Activated CD8-positive, alpha-beta T cell treated with anti-CD3 and anti-CD28 coated beads for 36 hours (primary cell): ENCODE data around the gene ABCG8. TPM values are rescaled to one million over a fixed set of nuclear protein-coding genes. Genes with fewer than 3 reads are reported as not detected.
A peak's percentile ranks its signal among the peaks of the same experiment; 100 is the strongest.

Experiments
- ATAC-seq: fragments of 200-7000 bp; cut with Tn5 transposase; one replicate; pipeline ENCODE4 v1.10.0; 2021; ENCODE audit warnings: mild to moderate bottlenecking, moderate library complexity
- CTCF ChIA-PET: fragments of 350-600 bp; sonication (Branson Sonifier 250); formaldehyde crosslinking; loops from one replicate; lab custom pipeline; 2021; ENCODE audit warnings: antibody characterized with exemption; lab: Charles Lee
- POLR2A ChIA-PET: fragments of 350-600 bp; sonication (Branson Sonifier 250); formaldehyde crosslinking; loops from one replicate; lab custom pipeline; 2021; ENCODE audit warnings: antibody characterized with exemption; lab: Charles Lee
- DNase-seq: peaks from one replicate; pipeline ENCODE4 v3.0.0-alpha.2; 2020
- H3K27ac Mint-ChIP-seq: one replicate; pipeline ENCODE4 v1.8.0; 2021; ENCODE audit warnings: mild to moderate bottlenecking, mixed read lengths
- H3K27me3 Mint-ChIP-seq: one replicate; pipeline ENCODE4 v1.8.0; 2021; ENCODE audit warnings: mixed read lengths
- H3K36me3 Mint-ChIP-seq: one replicate; pipeline ENCODE4 v1.8.0; 2021; ENCODE audit warnings: low read depth, mixed read lengths
- H3K4me1 Mint-ChIP-seq: one replicate; pipeline ENCODE4 v1.8.0; 2021; ENCODE audit warnings: low read depth, mixed read lengths
- H3K4me3 Mint-ChIP-seq: one replicate; pipeline ENCODE4 v1.8.0; 2021; ENCODE audit warnings: mild to moderate bottlenecking, moderate library complexity, mixed read lengths
- H3K9me3 Mint-ChIP-seq: one replicate; pipeline ENCODE4 v1.8.0; 2021; ENCODE audit warnings: mixed read lengths
- CTCF ChIP-seq: fragments of 200-600 bp; IDR thresholded peaks from one replicate; pipeline ENCODE4 v1.8.0; 2022; ENCODE audit warnings: antibody characterized with exemption, mild to moderate bottlenecking
- intact Hi-C: fragments of 100-400 bp; cut with micrococcal nuclease; formaldehyde crosslinking; loops from one replicate; pipeline ENCODE4 v1.10.0; 2022
- total RNA-seq, 2 experiments: library from RNA; stranded (reverse); gene quantifications; one replicate each; pipeline ENCODE4 v1.2.3, GENCODE V29; 2021

ABCG8 gene
- total RNA-seq, 2 experiments from 2014 or later, result not detected

- Mint-ChIP-seq H3K27ac (no peak overlapping the region), H3K4me1 (peaks cover 2% of the 10 kb centered on the region), H3K27me3 (peaks cover 6% of the 10 kb centered on the region), H3K4me3 (no peak overlapping the region), H3K36me3 (peaks cover 3% of the 10 kb centered on the region), H3K9me3 (no peaks in the 10 kb centered on the region)
- no peak for DNase-seq
- ChIA-PET CTCF (interaction anchor here (0.7 kb wide), 1 partner anchor 206 kb away, joined by 4 read pairs; no protein-coding TSS in a partner anchor), POLR2A (interaction anchor here (0.6 kb wide), 1 partner anchor 59 kb away, joined by 3 read pairs; no protein-coding TSS in a partner anchor)
- TF ChIP-seq CTCF, result no peak
- ATAC-seq, result no peak
- intact Hi-C loops, result no loop called here
Observed at GRCh38 chr2:43880952-43881351, 42.2 kb downstream of the ABCG8 start.

- Mint-ChIP-seq H3K4me3 (no peak overlapping the region), H3K27me3 (no peaks in the 10 kb centered on the region), H3K27ac (no peak overlapping the region), H3K9me3 (no peaks in the 10 kb centered on the region), H3K4me1 (peaks cover 2% of the 10 kb centered on the region), H3K36me3 (peaks cover 12% of the 10 kb centered on the region)
- intact Hi-C loops, result no loop called here
- no peak for TF ChIP-seq CTCF
- ATAC-seq (no peak), DNase-seq (no peak)
- ChIA-PET POLR2A (interaction anchor here (0.6 kb wide), 1 partner anchor 114 kb away, joined by 3 read pairs; no protein-coding TSS in a partner anchor), CTCF (no interaction called here)
Observed at GRCh38 chr2:43882312-43882711, 43.5 kb downstream of the ABCG8 start.

- TF ChIP-seq CTCF, result no peak
- H3K4me1 Mint-ChIP-seq, result no peaks in the 10 kb centered on the region
- H3K27me3 Mint-ChIP-seq, result no peaks in the 10 kb centered on the region
- ChIA-PET POLR2A (no interaction called here), CTCF (interaction anchor here (1.4 kb wide), 1 partner anchor 11 kb away, joined by 5 read pairs; no protein-coding TSS in a partner anchor)
- ATAC-seq (no peak), DNase-seq (no peak)
- peaks cover 33% of the 10 kb centered on the region for H3K36me3 Mint-ChIP-seq
- H3K4me3 Mint-ChIP-seq, result no peak overlapping the region
- intact Hi-C loops, result no loop called here
- no peak overlapping the region for H3K27ac Mint-ChIP-seq
- H3K9me3 Mint-ChIP-seq, result no peaks in the 10 kb centered on the region
Observed at GRCh38 chr2:43884689-43885088, 45.9 kb downstream of the ABCG8 start.

GRCh38 chr2:43885132-43885632, 46.4 kb downstream of the ABCG8 start:
- ChIA-PET POLR2A (no interaction called here), CTCF (no interaction called here)
- no peak for ATAC-seq
- no peaks in the 10 kb centered on the region for H3K9me3 Mint-ChIP-seq
- intact Hi-C loops, result no loop called here
- H3K4me1 Mint-ChIP-seq, result no peaks in the 10 kb centered on the region
- H3K27ac Mint-ChIP-seq, result peak overlapping the region; percentile 15
- no peak overlapping the region for H3K4me3 Mint-ChIP-seq
- no peak for DNase-seq
- H3K36me3 Mint-ChIP-seq, result peaks cover 38% of the 10 kb centered on the region
- no peak for TF ChIP-seq CTCF
- H3K27me3 Mint-ChIP-seq, result no peaks in the 10 kb centered on the region

- ChIA-PET CTCF (interaction anchor here (1.6 kb wide), 1 partner anchor 9 kb away, joined by 3 read pairs; no protein-coding TSS in a partner anchor), POLR2A (no interaction called here)
- Mint-ChIP-seq H3K4me3 (no peak overlapping the region), H3K27ac (no peak overlapping the region), H3K36me3 (peaks cover 54% of the 10 kb centered on the region), H3K9me3 (no peaks in the 10 kb centered on the region), H3K4me1 (no peaks in the 10 kb centered on the region), H3K27me3 (no peaks in the 10 kb centered on the region)
- DNase-seq (no peak), ATAC-seq (no peak)
- intact Hi-C loops, result no loop called here
- no peak for TF ChIP-seq CTCF
Observed at GRCh38 chr2:43887176-43887575, 48.4 kb downstream of the ABCG8 start.
